ENCODE results near the gene DHX16.

The DHX16 gene

DNA sequence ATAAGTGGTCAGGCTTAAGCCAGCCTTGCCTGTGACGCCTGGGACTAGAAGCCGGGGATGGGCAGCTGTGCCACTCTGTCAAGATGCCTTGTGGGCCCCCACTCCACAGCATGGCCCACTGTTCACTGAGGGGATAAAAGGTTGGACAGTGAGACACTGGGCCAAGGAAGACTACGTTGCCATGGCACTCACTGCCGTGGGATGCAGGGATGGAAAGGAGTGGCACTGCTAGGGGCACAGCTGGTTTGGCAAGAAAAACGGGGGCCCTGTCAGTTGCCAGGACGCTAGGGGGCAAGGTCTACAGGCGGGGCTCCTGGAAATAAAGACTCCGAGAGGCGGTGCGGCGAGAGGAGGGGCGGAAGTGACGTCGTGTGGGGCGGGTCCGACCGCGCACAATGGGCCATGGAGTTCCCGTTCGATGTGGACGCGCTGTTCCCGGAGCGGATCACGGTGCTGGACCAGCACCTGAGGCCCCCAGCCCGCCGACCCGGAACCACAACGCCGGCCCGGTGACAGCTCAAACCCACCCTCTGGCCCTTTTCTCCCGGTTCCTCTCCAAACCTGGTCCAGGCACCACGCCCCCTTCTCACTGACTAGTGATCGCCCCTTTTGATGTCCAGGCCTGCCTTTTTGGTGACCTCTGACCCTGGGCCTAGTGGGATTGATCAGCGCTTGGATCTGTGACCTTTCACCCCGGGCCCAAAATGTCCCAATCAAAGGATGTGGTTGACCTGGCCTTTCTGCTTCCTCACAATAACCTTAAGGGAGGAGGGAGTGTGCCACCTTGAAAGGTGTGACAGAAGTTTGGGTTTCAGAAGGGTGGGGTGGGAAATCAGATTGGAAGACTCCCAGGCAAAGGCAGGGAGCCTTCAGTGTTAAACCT, 46.1 kb downstream of the DHX16 start, which contains the start of gene ATAT1:
Gene ATAT1, plus strand, starts transcription at position 391 of the 883 bp plus-strand sequence.
- peak; percentile 91 for DNase-seq

DNA sequence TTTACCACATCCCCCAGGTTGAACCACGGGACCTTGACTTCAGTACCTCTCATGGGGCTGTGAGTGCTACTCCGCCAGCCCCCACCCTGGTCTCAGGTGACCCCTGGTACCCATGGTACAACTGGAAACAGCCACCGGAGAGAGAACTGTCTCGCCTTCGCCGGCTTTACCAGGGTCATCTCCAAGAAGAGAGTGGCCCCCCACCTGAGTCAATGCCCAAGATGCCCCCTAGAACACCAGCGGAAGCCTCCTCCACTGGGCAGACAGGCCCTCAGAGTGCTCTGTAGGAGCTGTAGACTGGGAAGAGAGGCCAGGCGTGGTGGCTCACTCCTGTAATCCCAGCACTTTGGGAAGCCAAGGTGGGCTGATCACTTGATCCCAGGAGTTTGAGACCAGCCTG, 47.3 kb downstream of the DHX16 start:
- no peak for DNase-seq

DNA sequence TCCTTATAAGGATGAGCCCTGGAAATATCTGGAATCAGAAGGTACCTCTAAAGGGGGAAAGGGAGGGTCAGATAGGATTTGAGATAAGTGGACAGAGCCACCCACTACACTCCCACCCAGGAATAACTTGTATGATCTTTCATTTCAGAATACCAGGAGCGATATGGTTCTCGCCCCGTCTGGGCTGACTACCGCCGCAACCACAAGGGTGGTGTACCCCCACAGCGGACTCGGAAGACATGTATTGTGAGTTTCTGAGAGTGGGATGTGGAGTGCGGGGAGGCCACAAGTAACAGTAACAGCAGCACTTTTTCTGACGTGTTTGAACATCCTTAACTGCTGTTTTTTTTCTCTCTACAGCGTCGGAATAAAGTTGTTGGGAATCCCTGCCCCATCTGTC, 53.2 kb downstream of the DHX16 start:
- DNase-seq, result no peak

DNA sequence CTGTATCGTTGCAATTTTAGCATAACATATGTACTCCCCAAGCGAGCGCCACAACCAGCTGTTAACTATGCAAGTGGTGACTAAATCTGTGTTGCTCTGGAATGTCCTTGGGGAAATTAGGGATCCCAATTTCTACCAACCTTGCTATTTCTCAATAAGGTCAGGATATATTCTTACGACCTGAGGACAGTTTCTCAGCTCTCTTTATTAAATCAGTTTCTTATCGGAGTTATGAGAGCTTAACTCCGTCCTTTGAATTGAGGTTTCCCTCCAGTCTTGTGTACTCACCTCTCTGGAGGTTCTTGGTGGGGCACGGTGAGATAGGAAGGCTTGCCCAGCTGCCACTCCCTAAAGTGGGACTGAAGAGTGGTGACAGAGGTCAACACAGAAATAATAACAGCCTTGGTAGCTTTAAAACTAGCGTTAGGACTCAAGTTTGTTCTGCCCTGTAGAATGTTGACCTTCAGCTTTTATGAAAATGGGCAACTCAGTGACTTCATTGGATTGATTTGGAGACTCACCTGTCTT, 54.5 kb downstream of the DHX16 start:
- no peak for DNase-seq

DNA sequence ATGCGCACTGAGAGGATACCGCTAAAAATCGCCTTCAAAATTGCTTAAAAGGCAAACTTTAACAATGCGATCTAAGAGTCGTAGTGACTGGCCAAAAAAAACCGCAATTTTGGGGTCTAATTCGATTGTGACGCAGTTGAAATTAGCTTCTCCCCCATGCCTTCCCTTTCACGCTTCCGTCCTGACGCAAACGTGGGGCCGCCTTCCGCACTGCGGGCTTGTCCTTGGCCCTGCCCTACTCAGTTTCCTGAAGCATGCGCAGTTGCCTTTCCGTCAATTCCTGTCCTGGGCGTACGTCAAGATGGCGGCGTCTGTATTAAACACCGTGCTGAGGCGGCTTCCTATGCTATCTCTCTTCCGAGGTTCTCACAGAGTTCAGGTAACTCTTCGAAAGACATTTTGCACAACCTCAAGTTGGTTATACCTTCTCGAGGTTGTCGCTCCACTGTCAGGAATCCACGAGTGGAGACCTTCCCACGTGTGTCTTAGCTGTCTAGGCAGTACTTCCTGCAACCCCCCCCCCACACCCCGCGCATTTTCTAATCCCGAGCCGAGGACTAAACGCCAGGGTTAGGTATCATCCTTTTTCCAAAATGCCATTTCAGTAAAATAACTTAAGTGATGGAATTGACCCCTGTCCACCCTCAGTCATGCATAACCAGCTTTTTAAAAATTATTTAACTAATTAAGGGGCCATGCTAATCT, 55.1 kb downstream of the DHX16 start, which contains the start of gene MRPS18B:
Gene MRPS18B, plus strand, starts transcription at position 276 of the 705 bp plus-strand sequence. Its CDS starts 26 bp downstream, at position 302.
- peak; percentile 99 for DNase-seq

DNA sequence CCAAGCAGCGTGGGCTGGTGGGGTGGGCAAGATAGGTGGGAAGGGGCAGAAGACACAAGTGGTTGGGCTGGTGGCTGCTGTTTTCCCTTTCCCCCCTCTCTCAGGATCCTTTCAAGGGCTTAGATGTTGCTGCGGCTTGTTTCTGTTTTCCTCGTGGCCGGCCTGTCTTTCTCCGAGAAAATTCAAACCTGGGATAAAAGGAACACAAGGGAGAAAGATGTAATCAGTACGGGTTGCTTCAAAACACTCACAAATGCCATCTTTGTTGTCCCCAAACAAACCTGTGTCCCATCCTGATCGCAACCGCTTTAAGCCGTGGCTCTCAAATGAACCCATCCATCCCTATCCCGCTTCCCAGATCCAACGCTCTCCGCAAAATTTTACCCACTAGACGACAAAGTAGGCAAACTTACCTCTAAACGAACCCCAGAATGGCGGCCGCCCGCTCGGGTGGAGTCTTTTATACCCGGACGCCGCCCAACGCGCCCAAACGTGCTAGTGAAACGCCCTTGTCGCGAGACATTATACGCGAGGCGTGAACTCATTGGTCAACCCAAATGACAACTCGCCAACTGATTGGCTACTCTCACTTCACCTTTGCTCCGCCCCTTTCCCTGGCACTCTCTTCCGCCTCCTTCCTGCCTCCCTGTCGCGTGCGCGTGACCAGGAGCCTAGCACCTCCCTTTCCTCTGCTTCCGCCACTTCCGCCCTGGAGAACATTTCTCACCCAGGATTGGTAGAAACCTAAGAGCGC, 55.8 kb downstream of the DHX16 start, which contains the start of gene PPP1R10:
Gene PPP1R10, minus strand, starts transcription at position 433 of the 754 bp plus-strand sequence. CDS start 7,299 bp downstream, outside the sequence.
- peak; percentile 98 for DNase-seq

DNA sequence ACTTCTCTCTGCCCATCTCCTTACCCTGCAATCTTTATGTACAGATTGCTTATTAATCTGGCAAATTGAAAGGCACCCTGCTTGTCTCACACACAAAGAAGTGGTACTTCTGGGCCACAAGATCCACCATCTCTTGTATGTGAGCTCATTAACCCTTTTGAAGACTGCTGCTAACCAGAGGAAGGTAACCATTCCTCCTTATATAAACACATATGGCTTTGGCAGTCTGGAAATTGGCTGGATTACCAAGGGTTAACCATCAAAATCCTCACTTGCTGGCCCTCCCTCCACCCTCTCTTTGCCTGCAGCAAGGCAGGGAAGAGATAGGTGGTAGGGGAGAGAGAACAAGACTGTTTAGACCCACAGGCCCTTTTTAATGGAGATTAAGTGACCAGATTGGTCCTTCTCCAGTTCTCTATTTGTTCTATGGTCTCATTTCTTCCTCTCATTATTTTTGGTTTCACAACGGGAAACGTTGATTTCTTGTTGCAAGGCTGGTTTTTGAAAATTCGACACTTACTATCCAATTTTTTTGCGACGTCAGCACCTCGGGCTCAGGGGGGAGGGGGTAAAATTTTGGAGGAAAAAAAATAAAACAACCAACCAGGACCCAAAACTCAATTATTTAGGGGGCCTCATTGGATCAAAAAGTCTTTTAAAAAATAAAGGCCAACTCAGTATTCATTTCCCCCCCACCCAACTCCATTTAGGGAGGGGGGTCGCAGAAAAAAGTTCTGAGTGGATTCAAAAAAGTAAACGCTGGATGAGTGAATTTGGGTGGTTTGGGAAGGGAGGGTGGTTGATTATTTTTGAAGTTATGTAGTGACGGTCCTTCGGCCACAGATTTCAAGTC, 56.6 kb downstream of the DHX16 start:
- DNase-seq, result peak; percentile 40

DNA sequence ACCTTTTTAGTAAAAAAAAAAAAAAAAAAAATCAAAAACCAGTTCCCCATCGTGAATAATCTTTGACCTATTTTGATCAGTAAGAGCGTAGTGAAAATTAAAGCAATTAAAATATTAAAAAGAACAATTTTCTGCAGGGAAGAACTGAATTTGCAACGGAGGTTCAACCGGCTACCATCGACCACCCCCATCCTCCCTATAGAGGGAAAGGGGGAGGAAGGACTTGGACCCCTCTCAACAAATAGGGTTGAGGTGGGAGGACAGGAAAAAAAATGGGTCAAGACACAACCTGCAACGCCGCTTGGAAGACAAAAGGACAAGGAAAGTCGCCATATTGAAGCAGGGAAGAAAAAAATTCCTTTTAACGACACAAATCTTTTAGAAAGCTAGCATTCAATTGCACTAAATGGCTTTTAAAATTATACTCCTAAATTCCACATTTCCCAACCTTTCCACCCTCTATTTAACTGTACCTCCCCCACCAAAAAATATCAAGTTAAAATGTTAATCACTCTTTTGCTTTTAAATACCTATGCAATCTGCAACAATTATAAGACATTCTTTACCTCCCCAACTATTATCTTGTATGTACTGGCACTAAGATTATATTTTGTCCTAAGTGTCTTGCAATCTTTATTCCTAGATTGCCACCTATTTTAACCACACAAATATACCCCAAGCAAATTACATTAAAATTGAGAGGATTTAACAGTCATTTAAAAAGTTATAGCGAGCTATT, 57.4 kb downstream of the DHX16 start:
- DNase-seq, result peak; percentile 47

DNA sequence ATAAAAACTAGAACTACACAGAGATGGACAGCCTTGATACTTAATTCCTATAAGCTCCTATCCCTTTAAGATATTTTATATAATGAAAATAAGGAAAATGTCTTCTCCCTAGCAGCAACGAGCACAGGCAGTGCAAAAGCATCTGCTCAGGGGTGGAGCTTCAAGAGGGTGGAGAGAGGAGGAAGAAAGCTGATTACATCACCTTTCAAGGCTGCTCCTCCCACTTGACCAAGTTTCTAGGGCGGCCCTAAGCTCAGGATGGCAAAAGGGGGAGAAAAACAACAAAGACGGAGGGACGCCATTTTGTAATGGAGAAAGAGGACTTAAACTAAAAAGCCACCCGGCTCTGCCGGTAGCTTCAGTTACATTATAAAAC, 58.0 kb downstream of the DHX16 start:
- peak; percentile 91 for DNase-seq

DNA sequence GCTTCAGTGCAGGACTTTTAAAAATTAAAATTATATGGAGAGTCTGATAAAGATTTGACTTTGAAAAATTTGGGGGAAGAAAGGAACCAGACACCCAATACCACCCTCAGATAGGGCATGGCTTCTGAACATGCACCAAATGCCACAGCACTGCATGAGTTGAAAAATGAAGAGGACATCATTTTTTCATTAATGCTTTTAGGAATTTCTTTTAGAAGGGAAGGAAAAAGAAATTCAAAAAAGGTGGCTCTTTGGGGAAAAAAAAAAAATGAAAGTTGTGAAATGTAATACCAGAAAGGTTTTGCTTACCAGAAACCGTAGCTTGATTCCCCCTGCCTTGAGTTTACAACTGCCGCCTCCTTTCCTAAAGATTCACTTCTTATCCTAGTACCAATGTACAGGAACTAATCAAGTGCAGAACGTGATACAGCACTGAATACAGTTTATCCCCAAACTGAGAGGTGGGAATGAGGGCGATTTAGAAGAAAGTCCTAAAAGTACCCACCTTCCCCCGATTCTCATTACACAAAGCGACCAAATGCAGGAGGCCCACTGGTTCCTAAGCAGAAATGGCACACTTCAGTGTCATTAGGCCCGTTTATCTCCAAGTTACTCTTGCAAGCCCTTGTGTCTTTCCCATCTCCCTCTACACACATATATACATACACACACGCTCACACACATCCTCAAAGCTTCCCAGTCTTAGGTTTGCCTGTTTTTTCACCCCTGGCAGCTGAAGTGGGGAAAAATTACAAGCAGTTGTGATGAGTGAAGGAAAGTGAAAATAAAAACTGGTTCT, 58.6 kb downstream of the DHX16 start:
- DNase-seq, result no peak

DNA sequence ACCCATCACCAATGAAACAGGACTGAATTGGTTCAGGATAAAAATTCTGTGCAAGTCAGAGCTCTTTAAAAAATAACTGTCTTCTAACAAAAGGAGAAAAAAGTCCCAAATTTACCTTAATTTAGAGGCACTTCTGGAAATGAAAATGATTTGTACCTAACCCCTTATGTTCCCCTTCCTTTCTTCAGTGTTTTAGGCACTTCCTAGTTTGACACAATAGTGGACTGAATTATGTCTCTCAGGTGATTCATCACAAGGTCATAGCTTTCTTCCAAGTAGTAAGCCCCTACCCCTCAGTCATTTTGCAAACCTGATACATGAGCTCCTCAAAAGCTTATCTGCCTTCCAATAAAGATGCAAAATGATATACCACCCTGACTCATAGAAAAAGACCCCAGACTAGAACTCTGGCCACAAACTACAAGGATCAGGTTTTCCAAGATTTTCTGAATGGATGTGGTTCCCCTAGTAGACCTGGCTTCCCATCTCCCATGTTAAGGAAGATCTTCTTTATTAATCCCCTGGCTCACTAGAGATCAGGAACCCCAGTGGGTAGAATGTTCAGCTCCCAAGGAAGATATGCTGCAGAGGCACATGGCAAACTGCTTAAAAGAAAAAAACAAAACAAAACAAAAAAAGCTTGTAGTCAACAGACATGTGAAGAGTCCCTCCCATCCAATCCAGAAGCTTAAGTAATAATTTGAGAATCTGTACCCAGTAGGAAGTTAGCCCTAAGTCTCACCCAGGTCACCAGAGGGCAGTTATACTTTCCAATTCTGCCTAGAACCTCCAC, 59.4 kb downstream of the DHX16 start:
- no peak for DNase-seq

DNA sequence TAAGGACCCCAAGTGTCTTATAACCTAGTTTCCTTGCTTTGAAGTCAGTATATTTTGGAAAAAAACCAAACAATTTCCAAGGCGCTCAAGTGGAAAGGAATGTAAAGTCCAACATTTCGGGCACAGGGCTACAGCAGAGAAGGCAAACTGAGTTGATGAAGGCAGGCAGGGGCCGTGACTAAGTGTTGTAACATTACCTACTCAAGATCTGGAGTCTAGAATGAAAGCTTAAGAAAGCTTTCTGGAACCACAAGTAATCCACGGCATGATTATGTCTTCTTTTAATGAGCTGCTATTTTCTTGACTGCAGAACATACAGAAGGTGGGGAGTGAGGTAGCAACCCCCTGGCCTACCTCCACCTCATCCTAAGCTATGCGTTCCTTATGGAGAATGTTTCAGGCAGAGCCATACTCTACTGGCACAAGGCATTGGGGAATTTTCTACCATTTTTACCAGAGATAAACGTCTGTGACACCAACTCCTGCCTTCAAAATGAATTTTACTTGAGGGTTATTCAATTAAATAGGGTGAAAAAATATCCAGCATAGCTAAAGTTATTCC, 60.0 kb downstream of the DHX16 start:
- DNase-seq, result no peak

DNA sequence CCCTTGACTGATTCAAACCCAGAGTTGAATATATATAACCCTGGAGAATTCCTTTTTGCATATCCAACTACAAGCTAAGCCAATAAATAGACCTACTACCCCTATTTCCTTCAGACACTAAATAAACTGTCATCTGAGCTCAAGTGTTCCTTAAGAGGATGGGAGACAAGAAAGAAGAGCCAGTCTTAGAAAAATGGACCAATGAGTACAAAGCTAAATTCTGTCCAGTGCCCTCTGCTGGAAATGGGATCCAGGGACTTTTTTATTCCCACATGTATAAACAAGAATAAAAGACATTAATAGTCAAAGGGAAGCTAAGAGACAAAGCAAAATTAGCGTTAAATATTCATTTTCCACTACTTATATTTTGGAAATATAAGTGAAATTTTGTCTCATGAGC, 60.6 kb downstream of the DHX16 start:
- DNase-seq, result no peak

DNA sequence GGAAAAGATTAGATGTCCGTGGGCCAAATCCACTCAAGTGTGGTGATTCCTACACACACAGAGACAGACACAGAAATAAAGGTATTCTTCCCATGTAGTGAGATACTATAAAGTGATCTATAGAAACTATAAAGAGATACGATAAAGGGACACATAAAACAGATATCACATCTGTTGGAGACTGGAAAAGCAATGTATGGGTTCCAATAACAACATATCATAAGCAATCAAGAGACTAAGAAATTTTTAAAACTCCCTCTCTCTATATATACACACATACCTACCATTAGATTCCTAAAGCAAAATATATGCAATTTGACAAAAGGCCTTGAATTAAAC, 61.0 kb downstream of the DHX16 start:
- no peak for DNase-seq

DNA sequence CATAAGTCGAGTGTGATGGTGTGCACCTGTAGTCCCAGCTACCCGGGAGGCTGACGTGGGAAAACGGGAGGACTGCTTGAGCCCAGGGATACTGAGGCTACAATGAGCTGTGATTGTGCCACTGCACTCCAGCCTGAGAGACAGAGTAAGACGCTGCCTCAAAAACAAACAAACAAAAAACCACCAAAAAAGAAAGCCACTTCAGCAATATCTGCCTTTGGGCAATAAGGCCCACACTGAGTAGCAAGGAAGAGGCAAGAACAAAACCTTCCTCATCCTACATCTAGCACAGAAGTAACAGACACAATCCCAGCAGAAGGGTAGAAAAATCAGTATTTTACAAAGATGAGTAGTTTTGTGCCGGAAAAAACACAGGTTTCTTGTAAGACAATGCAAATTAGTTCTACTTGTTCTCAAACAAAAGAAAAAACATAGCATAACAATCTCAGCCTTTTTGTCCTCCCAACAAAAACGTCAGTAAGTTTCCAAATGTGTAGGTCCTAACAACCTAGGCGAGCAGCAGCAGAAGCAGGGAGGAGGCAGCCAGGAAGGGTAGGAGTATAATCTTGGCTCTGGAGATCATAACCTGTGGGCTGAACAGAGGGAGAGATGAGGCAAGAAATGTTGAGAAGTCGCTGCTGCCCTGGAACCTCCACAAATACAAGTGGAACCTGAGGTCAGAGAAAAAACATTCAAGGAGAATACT, 61.5 kb downstream of the DHX16 start:
- no peak for DNase-seq

DNA sequence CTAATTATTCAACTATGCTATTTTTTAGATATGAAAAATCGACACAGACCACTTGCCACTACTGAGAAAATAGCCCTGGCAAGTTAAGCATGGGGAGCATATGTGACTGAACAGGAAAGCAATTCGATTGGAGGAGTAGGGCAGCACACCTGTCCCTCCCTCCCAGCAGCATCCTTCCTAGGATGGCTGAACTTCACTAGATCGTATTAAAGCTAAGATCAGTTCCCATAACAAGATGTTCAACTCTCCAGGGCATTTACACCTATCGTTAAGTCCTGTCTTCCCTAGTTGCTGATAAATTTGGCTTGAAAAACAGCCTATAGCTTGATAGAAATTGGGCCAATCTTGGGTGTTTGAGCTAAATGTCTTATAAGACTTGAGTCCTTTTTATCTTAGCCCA, 62.7 kb downstream of the DHX16 start:
- no peak for DNase-seq

DNA sequence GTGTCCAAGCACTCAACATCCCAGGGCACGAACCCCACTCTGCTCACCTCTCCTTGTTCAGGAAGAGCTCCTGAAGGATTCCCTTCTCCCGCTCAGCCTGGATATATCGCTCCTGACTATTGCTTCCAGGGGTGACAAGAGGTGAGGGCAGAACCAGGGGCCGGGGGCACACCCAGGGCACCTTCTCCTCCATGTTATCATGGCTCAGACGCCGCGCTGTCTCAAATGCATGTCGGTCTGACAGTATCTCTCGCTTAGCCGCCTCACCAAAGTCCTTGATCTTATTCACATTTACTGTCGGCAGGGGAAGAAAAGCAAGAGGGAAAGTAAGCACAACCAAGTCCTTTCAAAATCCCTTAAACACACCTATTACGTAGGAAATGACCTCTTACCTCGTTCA, 68.8 kb downstream of the DHX16 start:
- no peak for DNase-seq

Measured in CD4-positive, alpha-beta T cell treated with Interleukin-6 for 4 hours (primary cell).